Panc1 (cell line): ENCODE results near the gene C12orf57.

Experiments
- CTCF ChIP-seq: fragments of 450-650 bp; IDR thresholded peaks from 2 replicates; pipeline ENCODE4 v1.5.1; 2017; ENCODE audit warnings: mild to moderate bottlenecking
- POLR2AphosphoS5 ChIP-seq: IDR thresholded peaks from 2 replicates; pipeline ENCODE4 v1.6.1; 2012; ENCODE audit warnings: mild to moderate bottlenecking, low read depth, low read length, moderate library complexity
- REST ChIP-seq, 2 experiments: IDR thresholded peaks; 2 replicates each; pipeline ENCODE4 v1.6.1; 2011 to 2012; ENCODE audit warnings: low read depth in 2 of 2, control low read depth in 1 of 2, low read length in 1 of 2, mild to moderate bottlenecking in 1 of 2, moderate library complexity in 1 of 2; ENCODE audit not compliant: insufficient read depth in 1 of 2
- SIN3A ChIP-seq: IDR thresholded peaks from 2 replicates; pipeline ENCODE4 v1.6.1; 2012; ENCODE audit warnings: low read depth, mild to moderate bottlenecking, low read length, moderate library complexity, borderline replicate concordance; ENCODE audit not compliant: insufficient read depth
- TCF7L2 ChIP-seq: IDR thresholded peaks from 2 replicates; pipeline ENCODE4 v1.6.1; 2011; ENCODE audit warnings: mild to moderate bottlenecking, low read depth, low read length, inconsistent platforms

- TF ChIP-seq CTCF (no peak), POLR2AphosphoS5 (no peak), REST (IDR thresholded peaks at IDR 0.05; ENCODE audit: insufficient read depth in 1 of 2, low read depth in 2 of 2, low read length in 1 of 2) (no peak), TCF7L2 (no peak), SIN3A (no peak)
These were observed 21.9 kb downstream of the C12orf57 start for GRCh38 chr12:6965714-6966113.
